ENCODE results near the gene ATP8A1. TPM values are rescaled to one million over a fixed set of nuclear protein-coding genes. Genes with fewer than 3 reads are reported as not detected.
"Not testable (repeated sequence)": the region's sequence is repeated elsewhere in the genome, so short reads cannot be mapped to it uniquely, and the experiment has no call there.

ATP8A1 gene
- total RNA-seq, 4 donors from 2014 or later: 4.9 to 13.8 (median 5.2) TPM

- 73 to 86% methylated on average over 2 of the region's 2 CpGs for WGBS, 2 donors
- TF ChIP-seq CTCF (IDR thresholded peaks at IDR 0.05) (no peak), POLR2A (IDR thresholded peaks at IDR 0.05) (no peak)
- intact Hi-C loops (cut with DNase I; ENCODE audit: low total_unique reads): no loop called here
- no peak overlapping the region for H3K4me3 ChIP-seq (ENCODE audit: low read depth, poor library complexity, severe bottlenecking)
- DNase-seq (ENCODE audit: low spot score in 2 of 2): no peak
Measured at GRCh38 chr4:42654631-42655268, 2.2 kb downstream of the ATP8A1 start.

- intact Hi-C loops (cut with DNase I; ENCODE audit: low total_unique reads): no loop called here
- no peak for DNase-seq (ENCODE audit: low spot score in 2 of 2)
- TF ChIP-seq CTCF (IDR thresholded peaks at IDR 0.05) (no peak), POLR2A (IDR thresholded peaks at IDR 0.05) (no peak)
- no peak overlapping the region for H3K4me3 ChIP-seq (ENCODE audit: low read depth, poor library complexity, severe bottlenecking)
- 60 to 62% methylated on average over 8 of the region's 8 CpGs for WGBS, 2 donors
Measured at GRCh38 chr4:42653626-42654560, 3.0 kb downstream of the ATP8A1 start.

GRCh38 chr4:42652529-42653231 lies 4.2 kb downstream of the ATP8A1 start:
- H3K4me3 ChIP-seq (ENCODE audit: low read depth, poor library complexity, severe bottlenecking); intact Hi-C loops (cut with DNase I; ENCODE audit: low total_unique reads); DNase-seq (ENCODE audit: low spot score in 2 of 2): not testable (repeated sequence)
- 68 to 75% methylated on average over 10 of the region's 10 CpGs for WGBS, 2 donors

- intact Hi-C loops (cut with DNase I; ENCODE audit: low total_unique reads): no loop called here
- DNase-seq (ENCODE audit: low spot score in 2 of 2): no peak
- no peak overlapping the region for H3K4me3 ChIP-seq (ENCODE audit: low read depth, poor library complexity, severe bottlenecking)
- 70 to 93% methylated on average over 4 of the region's 4 CpGs for WGBS, 2 donors
- no peak for TF ChIP-seq POLR2A (IDR thresholded peaks at IDR 0.05)
- TF ChIP-seq CTCF (IDR thresholded peaks at IDR 0.05): no peak
Measured at GRCh38 chr4:42649870-42650269, 7.0 kb downstream of the ATP8A1 start.

GRCh38 chr4:42646999-42647541 lies 9.8 kb downstream of the ATP8A1 start:
- H3K4me3 ChIP-seq (ENCODE audit: low read depth, poor library complexity, severe bottlenecking): no peak overlapping the region
- intact Hi-C loops (cut with DNase I; ENCODE audit: low total_unique reads): no loop called here
- TF ChIP-seq CTCF (IDR thresholded peaks at IDR 0.05) (no peak), POLR2A (IDR thresholded peaks at IDR 0.05) (no peak)
- 87 to 88% methylated on average over 2 of the region's 2 CpGs for WGBS, 2 donors
- no peak for DNase-seq (ENCODE audit: low spot score in 2 of 2)
